Gastrocnemius medialis (tissue), 4 donors: ENCODE data around the gene IRF2BPL. TPM values are rescaled to one million over a fixed set of nuclear protein-coding genes. Genes with fewer than 3 reads are reported as not detected.

Source experiments
- ATAC-seq, 2 donors: fragments of 150-250 bp; one replicate each; pipeline ENCODE4 v1.9.1; 2016
- DNase-seq, 2 donors: peaks; one replicate each; pipeline ENCODE4 v3.0.0-alpha.2; 2019
- H3K27ac ChIP-seq, 4 donors: fragments of 200-600 bp; sonication (generic); 1 replicate in 1 of 4; 2 replicates in 3 of 4; pipeline ENCODE4 v1.5.1; 2016 to 2018; ENCODE audit warnings: mild to moderate bottlenecking in 2 of 4, moderate library complexity in 1 of 4
- H3K27me3 ChIP-seq, 3 donors: fragments of 200-600 bp; sonication (generic) in 2 of 3; 1 replicate in 1 of 3; 2 replicates in 2 of 3; pipeline versions ENCODE4 v1.5.1 to v1.6.0; 2016 to 2019; ENCODE audit warnings: mild to moderate bottlenecking in 1 of 3, moderate library complexity in 1 of 3
- H3K36me3 ChIP-seq, 2 donors: fragments of 200-600 bp; sonication (generic) in 1 of 2; one replicate each; pipeline ENCODE4 v1.5.1; 2017 to 2018
- H3K4me1 ChIP-seq, 2 donors: fragments of 200-600 bp; sonication (generic) in 1 of 2; one replicate each; pipeline ENCODE4 v1.5.1; 2016 to 2017; ENCODE audit warnings: mild to moderate bottlenecking in 2 of 2
- H3K4me3 ChIP-seq, 4 donors: fragments of 200-600 bp; sonication (generic) in 3 of 4; 1 replicate in 1 of 4; 2 replicates in 3 of 4; pipeline ENCODE4 v1.5.1; 2016 to 2019; ENCODE audit warnings: mild to moderate bottlenecking in 2 of 4
- H3K9me3 ChIP-seq, 3 donors: fragments of 200-600 bp; sonication (generic) in 2 of 3; 1 replicate in 1 of 3; 2 replicates in 2 of 3; pipeline ENCODE4 v1.5.1; 2016 to 2019
- CTCF ChIP-seq, 5 experiments: fragments of 450-650 bp in 3 of 5; fragments of 200-600 bp in 2 of 5; sonication (generic) in 2 of 5; IDR thresholded peaks in 4 of 5; conservative IDR thresholded peaks in 1 of 5; 1 replicate in 4 of 5; 2 replicates in 1 of 5; pipeline ENCODE4 v1.5.1; 2016 to 2019; ENCODE audit warnings: antibody characterized with exemption in 5 of 5, mild to moderate bottlenecking in 3 of 5, moderate library complexity in 3 of 5
- POLR2A ChIP-seq, 2 donors: fragments of 450-650 bp; IDR thresholded peaks; one replicate each; pipeline ENCODE4 v1.6.1; 2017; ENCODE audit warnings: antibody characterized with exemption in 2 of 2, mild to moderate bottlenecking in 2 of 2, moderate library complexity in 2 of 2
- in situ Hi-C, 4 donors: fragments of 200-750 bp; cut with MboI; loops; one replicate each; pipeline versions ENCODE4 v1.15.0 to v1.8.0; 2017; ENCODE audit warnings: low sequenced_read_pairs in 4 of 4
- intact Hi-C: fragments of 100-400 bp; cut with DNase I; formaldehyde crosslinking; loops from one replicate; pipeline ENCODE4 v1.15.1; 2023; ENCODE audit warnings: low total_unique reads
- total RNA-seq, 4 donors: library from RNA; depleted of rRNA; stranded (reverse); fragments of >200 nt; gene quantifications; one replicate each; pipeline versions ENCODE4 v1.1.0 to v1.2.3, GENCODE V29; 2016

The IRF2BPL gene
- total RNA-seq, 4 donors from 2014 or later = 15.0 to 26.4 (median 17.0) TPM

- no peaks in the 10 kb centered on the region for H3K9me3 ChIP-seq
- in situ Hi-C loops (no loop called here), intact Hi-C loops (no loop called here)
- ATAC-seq (no peak), DNase-seq (no peak)
- TF ChIP-seq POLR2A (IDR thresholded peaks at IDR 0.05) = no peak
- no peak for TF ChIP-seq CTCF (IDR thresholded peaks at IDR 0.05 in 4 of 5, conservative IDR thresholded peaks at IDR 0.05 in 1 of 5)
- no peak overlapping the region for H3K4me3 ChIP-seq
- H3K27me3 ChIP-seq = no peaks in the 10 kb centered on the region
- H3K4me1 ChIP-seq = no peaks in the 10 kb centered on the region
- no peaks in the 10 kb centered on the region for H3K36me3 ChIP-seq
- no peak overlapping the region for H3K27ac ChIP-seq
Measured at GRCh38 chr14:76990084-76990483, 38.4 kb downstream of the IRF2BPL start.

GRCh38 chr14:76987956-76988520 is 40.5 kb downstream of the IRF2BPL start:
- Histone ChIP-seq H3K36me3 (no peaks in the 10 kb centered on the region), H3K9me3 (no peaks in the 10 kb centered on the region), H3K27ac (no peak overlapping the region), H3K4me1 (no peaks in the 10 kb centered on the region), H3K27me3 (no peaks in the 10 kb centered on the region), H3K4me3 (no peak overlapping the region)
- intact Hi-C loops = no loop called here
- TF ChIP-seq POLR2A (IDR thresholded peaks at IDR 0.05) (no peak), CTCF (IDR thresholded peaks at IDR 0.05 in 4 of 5, conservative IDR thresholded peaks at IDR 0.05 in 1 of 5) (no peak)
- no peak for ATAC-seq
- no peak for DNase-seq
- in situ Hi-C loops = no loop called here

- H3K4me3 ChIP-seq = no peak overlapping the region
- TF ChIP-seq CTCF (IDR thresholded peaks at IDR 0.05 in 4 of 5, conservative IDR thresholded peaks at IDR 0.05 in 1 of 5) (no peak), POLR2A (IDR thresholded peaks at IDR 0.05) (no peak)
- DNase-seq = no peak
- no peak overlapping the region for H3K27ac ChIP-seq
- no peaks in the 10 kb centered on the region for H3K4me1 ChIP-seq
- H3K27me3 ChIP-seq = no peaks in the 10 kb centered on the region
- no peaks in the 10 kb centered on the region for H3K36me3 ChIP-seq
- intact Hi-C loops (no loop called here), in situ Hi-C loops (no loop called here)
- no peak for ATAC-seq
- H3K9me3 ChIP-seq = no peaks in the 10 kb centered on the region
Measured at GRCh38 chr14:76986231-76986565, 42.3 kb downstream of the IRF2BPL start.

GRCh38 chr14:76985540-76986230 is 42.8 kb downstream of the IRF2BPL start:
- H3K27ac ChIP-seq = no peak overlapping the region
- intact Hi-C loops = no loop called here
- TF ChIP-seq POLR2A (IDR thresholded peaks at IDR 0.05) (no peak), CTCF (IDR thresholded peaks at IDR 0.05 in 4 of 5, conservative IDR thresholded peaks at IDR 0.05 in 1 of 5) (no peak)
- H3K9me3 ChIP-seq = no peaks in the 10 kb centered on the region
- no peak overlapping the region for H3K4me3 ChIP-seq
- ATAC-seq (no peak), DNase-seq (no peak)
- in situ Hi-C loops = no loop called here
- no peaks in the 10 kb centered on the region for H3K36me3 ChIP-seq
- no peaks in the 10 kb centered on the region for H3K27me3 ChIP-seq
- no peaks in the 10 kb centered on the region for H3K4me1 ChIP-seq
